AG09319 (cell line): Measurements from ENCODE around the gene GALNT14.

Experiments
- DNase-seq: peaks from one replicate; pipeline ENCODE4 v3.0.0-alpha.2; 2010; ENCODE audit warnings: low read depth; ENCODE audit errors: extremely low read depth
- CTCF ChIP-seq: IDR thresholded peaks from 2 replicates; pipeline ENCODE4 v1.5.1; 2011; ENCODE audit warnings: low read depth, mild to moderate bottlenecking, inconsistent platforms, low read length, moderate library complexity

Gene GALNT14

GRCh38 chr2:31122133-31122532 lies 16.1 kb downstream of the GALNT14 start:
- TF ChIP-seq CTCF, result no peak
- no peak for DNase-seq

DNA sequence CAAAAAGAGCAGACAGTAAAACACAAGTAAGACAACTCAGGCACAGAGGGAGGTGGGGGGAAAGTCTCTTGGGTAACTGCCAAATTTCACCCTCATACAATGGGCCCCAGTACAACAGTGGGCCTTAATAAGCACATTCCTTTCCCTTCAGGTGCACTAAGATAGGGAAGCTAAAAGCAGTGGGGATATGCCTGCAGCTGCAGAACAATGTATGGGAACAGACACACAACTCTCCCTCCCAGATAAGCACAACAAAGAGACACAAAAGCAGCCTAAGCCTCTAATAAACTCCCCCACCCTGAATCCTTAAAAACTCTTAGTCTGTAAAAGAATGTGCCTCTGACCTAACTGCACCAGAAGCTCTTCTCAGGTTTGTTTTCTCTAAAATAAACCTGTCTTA lies 24.5 kb downstream of the GALNT14 start:
- no peak for TF ChIP-seq CTCF
- no peak for DNase-seq

DNA sequence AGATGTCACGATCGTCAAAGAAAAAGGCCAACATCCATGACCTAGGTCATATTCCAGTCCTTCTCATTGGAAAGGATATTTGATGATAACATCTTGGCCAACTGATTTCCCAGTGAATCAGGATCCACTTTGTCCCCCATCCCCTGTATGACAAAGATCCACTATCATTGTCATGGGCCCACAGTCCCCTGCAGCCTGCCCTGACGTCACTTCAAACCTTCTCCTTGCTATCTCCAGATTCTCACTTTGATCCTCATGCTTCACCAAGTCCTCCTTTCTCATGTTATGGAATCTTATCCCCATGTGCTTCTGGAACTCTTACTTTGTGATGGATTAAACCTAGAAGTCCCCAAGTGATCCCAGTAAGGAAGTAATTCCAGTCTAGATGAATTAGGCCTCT lies 25.7 kb downstream of the GALNT14 start:
- no peak for DNase-seq
- no peak for TF ChIP-seq CTCF

DNA sequence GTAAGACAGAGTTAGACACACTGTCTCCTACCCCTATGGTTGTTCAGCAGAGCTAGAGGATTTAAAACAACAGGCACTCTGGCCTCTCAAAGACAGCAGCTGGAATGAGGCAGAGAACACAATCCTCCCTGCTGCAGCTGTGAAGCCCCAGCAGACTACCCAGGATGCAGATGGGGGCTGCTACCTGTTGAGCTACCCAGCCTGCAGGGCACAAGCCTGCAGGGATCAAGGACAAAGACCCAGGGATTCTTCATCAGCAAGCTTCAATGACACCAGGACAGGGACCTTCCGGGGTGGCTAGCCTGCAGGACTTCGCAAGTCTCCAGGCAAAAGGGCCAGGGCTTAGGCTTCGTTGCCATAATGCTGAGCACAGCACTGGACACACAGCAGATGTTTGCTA lies 27.2 kb downstream of the GALNT14 start:
- no peak for TF ChIP-seq CTCF
- no peak for DNase-seq

DNA sequence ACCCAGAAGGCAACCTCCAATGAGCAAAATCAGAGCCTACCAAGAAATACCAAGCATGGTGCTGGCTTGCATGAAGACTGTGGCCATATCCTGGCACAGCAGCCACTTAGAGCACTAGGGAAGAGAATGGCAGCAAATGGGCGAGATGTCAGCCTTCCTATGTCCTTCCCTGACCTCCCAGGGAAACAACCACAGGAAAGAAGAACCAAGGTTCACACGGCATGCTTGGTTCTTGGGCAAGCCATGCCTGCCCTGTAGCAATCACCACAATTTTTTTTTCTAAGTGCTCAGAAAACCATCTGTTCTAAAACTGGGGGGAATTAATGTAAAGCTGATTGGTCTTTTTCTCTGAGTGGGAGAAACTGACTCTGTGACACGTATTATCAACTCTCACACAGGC lies 27.8 kb downstream of the GALNT14 start:
- DNase-seq, result no peak
- no peak for TF ChIP-seq CTCF

DNA sequence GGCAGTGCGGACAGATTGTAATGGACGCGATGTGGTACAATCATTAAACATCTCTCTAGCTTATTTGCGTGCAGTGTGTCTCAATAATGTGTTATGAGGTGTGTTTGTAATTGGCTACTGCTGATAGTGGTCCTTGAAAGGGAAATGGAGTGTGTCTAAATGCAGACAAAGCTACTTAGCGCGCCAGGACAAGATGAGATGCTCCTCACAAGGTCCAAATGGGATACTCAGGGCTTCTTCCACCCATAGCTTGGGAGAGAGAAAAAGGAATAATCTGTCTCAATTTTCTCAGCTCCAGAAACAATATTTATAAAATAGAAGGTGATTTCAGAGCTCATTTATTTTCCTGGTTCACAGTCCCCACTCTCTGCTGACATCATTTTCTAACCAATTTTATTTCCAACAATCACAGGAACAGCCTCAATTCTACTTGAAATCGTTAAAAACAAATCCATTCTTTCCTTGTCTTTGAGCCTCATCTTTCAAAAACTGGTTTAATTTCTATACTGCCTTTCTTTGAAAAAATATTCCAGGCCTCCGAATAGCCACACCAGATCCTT lies 28.5 kb downstream of the GALNT14 start:
- no peak for DNase-seq
- TF ChIP-seq CTCF, result no peak

GRCh38 chr2:31108561-31109286 lies 29.5 kb downstream of the GALNT14 start:
- DNase-seq, result no peak
- no peak for TF ChIP-seq CTCF
